Measurements from ENCODE around the gene WDFY3. TPM values are rescaled to one million over a fixed set of nuclear protein-coding genes. Genes with fewer than 3 reads are reported as not detected.

WDFY3 gene
- total and polyA plus RNA-seq, 9 of the 15 experiments (the other 6 are each of a cell fraction or from before 2014, with no cell fraction given): 0.58 to 13.5 (median 9.4) TPM

- TF ChIP-seq TCF3 (CRISPR knock-in tag; IDR thresholded peaks at IDR 0.05) (peak; percentile 45), DLX4 (CRISPR knock-in tag; IDR thresholded peaks at IDR 0.05) (no peak), ZNF263 (CRISPR knock-in tag; IDR thresholded peaks at IDR 0.05; ENCODE audit: borderline replicate concordance) (no peak), ZNF778 (CRISPR knock-in tag; IDR thresholded peaks at IDR 0.05) (no peak), PHF8 (IDR thresholded peaks at IDR 0.05; ENCODE audit: borderline replicate concordance, low read length) (no peak), ZBTB5 (IDR thresholded peaks at IDR 0.05) (no peak), ZEB2 (IDR thresholded peaks at IDR 0.05) (no peak), BRD4 (IDR thresholded peaks at IDR 0.05) (no peak), KAT8 (IDR thresholded peaks at IDR 0.05; ENCODE audit: low read depth) (no peak), CXXC5 (CRISPR knock-in tag; IDR thresholded peaks at IDR 0.05) (no peak), CHD2 (IDR thresholded peaks at IDR 0.05; ENCODE audit: low read depth, low read length) (no peak), STAT5A (IDR thresholded peaks at IDR 0.05; ENCODE audit: borderline replicate concordance, low read length) (no peak), ATF1 (CRISPR knock-in tag; IDR thresholded peaks at IDR 0.05) (no peak), ATF1 (tag; IDR thresholded peaks at IDR 0.05) (peak; percentile 54), POLR2B (IDR thresholded peaks at IDR 0.05; ENCODE audit: low read depth, partially characterized antibody) (no peak), ARID1B (IDR thresholded peaks at IDR 0.05) (peak; percentile 60), HNRNPLL (IDR thresholded peaks at IDR 0.05; ENCODE audit: low read depth, low read length, poor library complexity, severe bottlenecking) (no peak), SIX5 (IDR thresholded peaks at IDR 0.05; ENCODE audit: borderline replicate concordance in 1 of 2, insufficient read depth in 1 of 2, low read depth in 1 of 2, low read length in 2 of 2) (no peak), HDAC1 (IDR thresholded peaks at IDR 0.05) (no peak), NR3C1 (CRISPR knock-in tag; IDR thresholded peaks at IDR 0.05) (no peak), CBFA2T3 (IDR thresholded peaks at IDR 0.05) (peak; percentile 62), CTCFL (IDR thresholded peaks at IDR 0.05; ENCODE audit: borderline replicate concordance, insufficient read depth, low read depth, low read length, poor library complexity, severe bottlenecking) (no peak), HINFP (tag; conservative IDR thresholded peaks at IDR 0.05; ENCODE audit: low read depth) (no peak)
Measured at GRCh38 chr4:84875636-84876371, 90.7 kb downstream of the WDFY3 start (continued).
